Amniotic epithelial cell (primary cell): ENCODE measurements around the gene NCBP2L.

Experiments
- DNase-seq: peaks from one replicate; pipeline ENCODE4 v3.0.0-alpha.2; 2010; ENCODE audit warnings: low read depth

Gene NCBP2L

DNA sequence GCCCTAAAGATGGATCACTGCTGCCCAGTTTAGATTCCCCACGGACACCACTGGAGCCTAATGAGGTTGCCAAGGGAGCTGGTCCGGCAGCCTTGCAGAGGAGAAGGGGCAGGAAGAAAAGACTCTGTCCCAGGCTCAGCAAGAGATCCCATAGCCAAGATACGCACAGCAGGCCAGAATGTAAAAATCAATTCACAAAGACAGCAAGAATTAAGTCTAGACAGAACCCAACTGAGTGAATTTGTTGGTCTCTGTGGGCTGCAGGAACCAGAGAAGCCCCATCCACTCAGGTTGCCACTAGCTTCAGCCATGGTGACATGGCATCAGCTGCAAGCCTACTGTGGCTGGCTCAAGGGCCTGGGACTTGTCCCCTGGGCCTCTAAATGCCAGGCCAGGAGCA, 24.8 kb upstream of the NCBP2L start:
- no peak for DNase-seq

DNA sequence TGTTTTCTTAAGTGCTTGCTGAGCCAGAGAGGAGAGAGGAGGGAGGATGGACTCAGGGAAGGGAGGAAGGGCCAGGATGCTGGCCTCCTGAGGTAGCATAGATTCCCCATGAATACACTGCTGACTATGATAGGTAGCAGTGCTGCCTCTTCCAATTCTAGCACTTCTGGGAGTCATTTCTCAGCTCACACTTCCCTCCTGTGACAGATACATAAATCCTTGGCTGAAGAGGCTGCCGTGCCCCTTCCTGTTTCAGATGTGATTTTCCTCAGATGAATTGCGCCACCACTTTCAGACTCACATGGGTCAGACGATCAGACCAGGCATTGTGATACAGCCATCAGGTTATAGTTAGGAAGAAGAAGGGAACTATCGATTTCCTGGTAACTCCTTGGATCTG, 24.3 kb upstream of the NCBP2L start:
- DNase-seq = peak; percentile 58

DNA sequence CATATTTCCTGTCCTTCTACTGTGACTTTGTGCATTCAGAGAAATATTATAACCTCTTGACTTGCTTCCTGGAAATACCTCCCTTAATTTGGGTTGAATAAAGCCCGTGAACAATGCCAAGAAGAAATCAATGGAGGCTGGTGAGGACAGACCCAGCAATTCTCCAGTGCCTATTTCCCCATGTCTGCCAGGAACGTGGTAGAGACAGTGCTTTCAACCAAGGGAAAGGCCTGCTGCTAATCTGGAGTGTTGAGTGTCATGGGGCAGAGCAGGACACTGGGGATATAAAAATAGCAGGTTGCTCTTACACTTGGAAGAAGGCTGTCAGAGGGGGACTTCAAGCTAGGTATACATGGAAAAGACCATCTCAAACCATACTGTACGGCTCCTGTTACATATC, 21.8 kb upstream of the NCBP2L start:
- no peak for DNase-seq

DNA sequence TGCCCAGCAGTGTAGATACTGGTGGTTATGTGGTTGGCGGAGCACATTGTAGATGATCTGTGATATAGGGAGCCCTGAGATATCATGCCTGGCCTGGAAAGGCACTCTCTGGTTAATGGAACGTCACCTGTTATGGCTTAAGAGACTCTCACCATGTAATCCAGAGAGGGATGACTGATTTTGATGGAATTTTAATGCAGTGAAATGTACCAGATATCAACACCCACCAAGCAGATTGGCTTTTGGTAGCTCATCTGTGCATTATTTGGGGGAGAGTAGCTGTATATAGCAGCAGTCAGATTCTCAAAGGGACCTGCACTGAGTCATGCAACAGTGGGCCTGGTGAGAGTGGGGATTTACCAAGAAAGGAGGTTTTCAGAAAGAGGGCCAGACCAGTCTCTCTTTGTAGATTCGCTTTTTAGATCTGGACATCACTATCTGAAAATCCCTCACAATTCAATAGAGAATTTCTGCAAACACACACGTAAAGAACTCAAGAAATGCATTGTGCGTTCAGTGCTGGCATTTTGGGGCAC, 19.2 kb upstream of the NCBP2L start:
- no peak for DNase-seq

DNA sequence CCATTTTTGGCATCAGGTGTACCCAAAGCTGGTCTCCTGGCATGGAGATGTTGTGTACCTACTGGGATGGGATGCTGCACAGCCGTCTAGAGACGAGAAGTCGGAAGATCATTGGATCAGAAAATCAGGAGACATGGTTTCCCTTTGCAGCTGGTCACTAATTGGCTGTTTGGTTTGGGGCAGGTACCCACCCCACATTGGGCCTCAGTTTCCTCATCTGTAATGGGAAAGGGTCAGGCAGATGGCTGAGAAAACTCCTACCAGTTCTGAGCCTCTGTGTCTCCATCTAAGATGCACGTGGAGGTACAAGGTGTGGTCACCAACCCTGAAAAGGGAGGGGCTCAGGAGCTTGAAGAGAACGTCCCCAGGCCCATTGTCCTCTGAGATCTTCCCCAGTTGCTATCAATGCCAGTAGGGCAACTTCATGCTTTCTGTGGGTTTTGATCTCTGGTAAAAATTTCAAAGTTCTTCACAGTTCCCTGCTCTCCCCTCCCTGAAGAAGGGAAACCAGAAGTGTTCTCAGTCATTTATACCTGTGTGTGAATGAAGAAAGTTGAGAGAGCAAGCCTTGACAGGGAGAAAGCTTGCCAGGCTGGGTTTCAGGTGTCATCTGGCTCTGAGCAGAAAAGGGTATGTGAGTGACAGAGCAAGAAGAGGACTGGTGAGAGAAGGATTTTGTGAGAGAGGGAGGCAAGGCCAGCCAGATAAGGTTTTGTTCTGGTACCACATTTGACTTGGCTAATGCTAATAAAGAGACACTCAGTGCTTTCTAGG, 17.0 kb upstream of the NCBP2L start:
- DNase-seq = no peak

DNA sequence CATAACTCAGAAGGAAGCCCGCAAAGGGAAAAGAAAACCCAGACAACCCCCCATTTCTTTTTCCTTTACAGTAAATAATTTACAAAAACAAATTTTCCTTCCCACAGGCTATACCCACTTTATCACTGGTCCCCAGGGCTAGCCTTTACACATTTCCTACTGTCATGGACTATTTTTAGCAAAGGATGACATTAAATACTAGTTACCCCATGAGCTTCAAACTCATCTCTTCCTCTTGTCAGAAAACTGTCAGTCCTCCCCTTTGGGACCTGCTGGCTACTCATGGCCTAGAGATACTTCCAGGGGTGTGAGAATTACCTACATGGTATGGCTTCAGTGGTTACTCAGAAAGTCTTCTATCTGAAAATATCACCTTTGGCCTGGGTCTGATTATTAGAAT, 13.9 kb upstream of the NCBP2L start:
- no peak for DNase-seq

DNA sequence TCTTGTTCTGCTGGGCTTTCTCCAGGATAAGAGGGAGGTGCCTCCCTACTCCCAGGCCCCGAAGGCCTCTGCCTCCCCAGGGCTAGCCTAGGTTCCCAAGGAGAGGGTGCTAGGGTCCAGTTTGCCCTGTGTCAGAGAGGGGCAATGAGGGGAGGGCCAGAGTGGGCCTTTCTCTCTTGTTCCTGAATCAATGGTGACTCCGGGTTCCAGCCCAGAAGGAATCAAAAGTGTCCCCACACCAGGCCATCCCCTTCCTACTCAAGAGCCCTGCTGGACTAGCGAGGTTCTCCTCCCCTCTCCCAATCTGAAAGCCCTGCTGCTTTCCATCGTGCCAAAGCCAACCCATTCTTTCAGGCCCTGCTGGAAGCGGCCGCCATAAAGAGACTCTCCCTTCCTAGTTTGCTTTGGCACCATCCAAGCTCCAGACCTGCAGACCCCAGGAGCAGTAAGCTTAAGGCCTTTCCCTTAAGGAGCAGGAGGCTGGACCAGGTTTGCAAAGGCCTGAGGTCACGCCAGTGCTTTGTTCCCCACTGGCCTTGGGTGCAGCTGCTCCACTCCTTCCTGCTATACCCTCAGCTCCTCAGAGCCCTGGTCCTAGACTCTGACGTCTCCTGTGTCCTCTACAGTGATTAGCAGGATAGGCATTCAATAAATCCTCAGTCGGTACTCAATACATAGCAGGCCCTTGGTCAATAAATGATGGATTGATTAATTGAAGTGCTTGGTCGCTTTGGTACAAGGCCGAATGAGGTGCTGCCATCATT, 12.5 kb upstream of the NCBP2L start:
- no peak for DNase-seq

DNA sequence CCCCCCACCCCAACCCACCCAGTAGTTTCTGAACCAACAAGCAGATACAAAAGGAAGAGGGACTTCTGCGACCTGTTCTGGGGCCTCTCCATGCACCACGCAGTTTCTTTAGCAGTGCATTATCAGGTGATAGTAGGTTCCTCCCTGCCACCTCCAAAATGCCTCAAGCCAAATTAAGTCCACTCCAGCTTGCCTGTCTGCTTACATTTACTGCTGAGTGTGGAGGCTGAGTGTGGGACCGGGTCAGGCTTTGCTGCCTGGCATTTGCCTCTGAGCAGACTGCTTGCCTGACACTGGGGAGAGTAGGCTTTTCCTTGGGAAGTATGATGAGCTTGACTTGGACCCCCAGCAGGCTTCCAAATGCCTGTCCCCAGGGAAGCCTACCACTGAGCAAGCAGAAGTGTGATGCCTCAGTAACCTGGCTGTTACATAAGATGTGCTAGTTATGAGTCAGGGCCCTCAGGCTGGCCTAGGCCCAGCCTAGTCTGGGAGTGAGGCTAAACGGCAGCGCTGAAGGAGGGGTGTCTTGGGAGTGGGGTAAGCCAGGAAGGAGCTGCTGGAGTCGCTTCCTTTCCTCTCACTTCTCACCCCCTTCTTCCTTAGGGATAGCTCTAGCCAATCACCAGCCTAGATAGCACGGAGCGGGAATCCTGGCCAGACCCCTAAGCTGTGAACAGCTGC, 10.9 kb upstream of the NCBP2L start:
- peak; percentile 37 for DNase-seq

DNA sequence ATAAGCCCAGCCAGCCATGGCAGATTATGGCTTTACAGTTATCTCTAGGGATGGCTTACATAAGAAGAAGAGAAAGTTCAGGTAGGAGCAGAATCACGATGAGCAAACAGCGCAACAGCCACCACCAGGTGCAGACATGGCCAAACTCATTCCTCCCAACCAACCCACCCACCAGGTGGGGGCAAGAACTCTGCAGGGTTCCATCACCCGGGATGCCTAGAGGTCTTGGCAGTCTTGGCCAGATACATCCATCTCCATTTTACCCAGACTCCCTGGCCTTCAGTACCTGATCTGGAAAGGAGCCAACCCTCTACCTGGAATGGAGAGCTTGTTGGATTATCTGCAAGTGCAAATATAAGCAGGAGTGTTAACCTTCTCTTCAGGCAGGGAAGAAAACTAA, 9.5 kb upstream of the NCBP2L start:
- DNase-seq = no peak

DNA sequence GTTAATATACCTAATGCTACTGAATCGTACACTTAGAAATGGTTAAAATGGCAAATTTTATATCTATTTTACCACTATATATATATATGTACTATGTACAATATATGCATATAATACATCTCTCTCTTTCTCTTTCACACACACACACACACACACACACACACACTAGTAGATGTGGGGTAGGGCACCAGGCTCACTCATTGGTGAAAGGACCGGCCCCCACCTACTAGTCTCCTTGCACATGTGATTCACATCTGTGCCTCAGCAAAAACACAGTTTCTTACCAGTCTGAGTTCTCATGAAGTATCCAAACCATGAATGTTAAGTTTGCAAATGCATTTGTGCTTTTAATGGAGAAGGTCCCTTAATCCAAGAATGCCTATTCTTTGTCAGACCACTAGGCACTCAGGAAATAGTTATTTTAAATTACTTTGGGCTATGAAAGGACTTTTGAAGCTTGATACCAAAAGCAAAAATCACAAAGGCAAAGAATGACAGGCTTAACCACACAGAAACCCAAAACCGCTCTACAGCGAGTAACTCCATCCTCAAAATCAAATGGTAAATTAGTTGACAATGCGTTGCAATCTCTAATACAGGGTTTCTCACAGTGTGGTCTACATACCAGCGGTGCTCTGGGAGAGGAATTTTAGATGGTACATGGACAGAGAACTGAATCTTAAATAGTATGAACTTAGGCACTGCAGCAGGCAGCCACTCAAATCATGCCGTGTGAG, 7.8 kb upstream of the NCBP2L start:
- no peak for DNase-seq

DNA sequence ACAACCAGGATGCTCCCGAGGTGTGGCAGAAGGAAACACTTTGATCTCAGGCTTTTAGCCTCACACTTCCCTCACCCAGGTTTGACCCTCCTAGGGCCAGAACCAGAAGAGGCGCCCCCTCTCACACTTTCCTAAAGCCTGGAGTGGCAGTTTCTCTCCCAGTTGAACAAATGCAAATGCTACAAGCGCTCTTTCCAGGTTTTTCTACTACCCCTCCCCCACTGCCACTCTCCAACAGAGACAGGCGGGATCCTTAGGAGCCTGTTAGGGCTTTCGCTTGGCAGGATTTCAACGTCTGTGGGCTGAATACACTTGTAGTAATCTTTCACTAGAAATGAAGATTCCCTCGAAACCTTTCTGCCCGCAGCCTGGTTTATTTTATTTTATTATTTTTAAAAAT, 4.3 kb upstream of the NCBP2L start:
- DNase-seq = peak; percentile 18

DNA sequence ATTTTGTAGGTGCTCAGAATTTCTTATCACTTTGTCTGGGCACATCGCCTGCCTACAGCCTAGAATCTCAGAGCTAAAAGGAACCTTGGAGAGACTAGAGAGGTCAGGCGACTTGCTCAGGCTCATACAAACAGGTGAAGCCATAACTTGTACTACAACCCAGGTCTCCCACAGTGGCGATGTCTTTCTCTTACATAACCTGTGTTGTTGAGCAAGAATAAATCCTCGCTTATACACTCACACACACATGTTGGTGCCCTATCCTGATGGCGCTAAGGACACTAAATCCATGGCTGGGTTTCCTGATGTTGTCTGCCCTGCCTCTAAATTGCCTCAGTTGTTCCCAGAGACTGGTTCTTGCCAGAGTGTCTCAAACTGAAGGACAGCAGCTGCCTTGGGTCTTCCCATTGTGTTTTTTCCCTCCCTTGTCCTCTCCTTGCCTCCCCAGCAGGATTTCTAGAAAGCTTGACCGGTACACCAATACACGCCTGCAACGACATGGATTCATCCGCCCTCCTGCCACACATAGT, 3.6 kb upstream of the NCBP2L start:
- DNase-seq = no peak

DNA sequence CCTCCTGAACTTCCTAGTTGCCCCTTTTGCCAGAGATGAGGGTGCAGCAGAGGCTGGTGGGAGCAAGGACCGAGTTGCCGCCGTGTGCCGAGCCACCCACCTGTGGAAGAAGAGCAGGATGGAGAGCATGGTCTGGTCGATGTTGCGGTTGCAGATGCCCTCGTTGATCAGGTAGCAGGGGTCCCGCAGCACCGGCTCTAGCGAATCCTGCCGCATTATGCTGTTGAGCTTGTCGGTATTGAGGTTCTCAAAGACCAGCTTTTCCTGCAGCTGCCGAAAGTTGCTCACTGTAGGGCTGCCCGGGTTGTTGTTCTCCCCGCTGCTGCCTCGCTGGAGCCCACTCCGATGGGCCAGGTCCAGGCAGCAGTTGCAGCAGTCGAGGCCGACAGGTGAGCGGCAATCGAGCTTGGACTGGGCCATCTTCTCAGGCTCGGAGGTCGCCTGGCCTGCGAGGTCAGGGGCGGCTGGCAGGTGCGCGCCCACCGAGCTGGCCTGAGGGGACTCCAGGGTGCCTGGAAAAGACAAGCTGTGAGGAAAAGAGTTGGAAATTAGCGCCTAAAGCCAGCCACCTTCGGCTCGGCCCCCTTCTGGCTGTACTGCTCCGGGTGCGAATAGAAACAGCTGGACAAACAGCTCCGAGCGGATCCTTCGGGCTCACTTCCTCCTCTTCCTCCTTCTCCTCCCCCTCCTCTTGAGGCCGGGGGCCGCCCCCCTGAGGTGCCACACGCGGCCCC, 2.4 kb upstream of the NCBP2L start:
- no peak for DNase-seq

DNA sequence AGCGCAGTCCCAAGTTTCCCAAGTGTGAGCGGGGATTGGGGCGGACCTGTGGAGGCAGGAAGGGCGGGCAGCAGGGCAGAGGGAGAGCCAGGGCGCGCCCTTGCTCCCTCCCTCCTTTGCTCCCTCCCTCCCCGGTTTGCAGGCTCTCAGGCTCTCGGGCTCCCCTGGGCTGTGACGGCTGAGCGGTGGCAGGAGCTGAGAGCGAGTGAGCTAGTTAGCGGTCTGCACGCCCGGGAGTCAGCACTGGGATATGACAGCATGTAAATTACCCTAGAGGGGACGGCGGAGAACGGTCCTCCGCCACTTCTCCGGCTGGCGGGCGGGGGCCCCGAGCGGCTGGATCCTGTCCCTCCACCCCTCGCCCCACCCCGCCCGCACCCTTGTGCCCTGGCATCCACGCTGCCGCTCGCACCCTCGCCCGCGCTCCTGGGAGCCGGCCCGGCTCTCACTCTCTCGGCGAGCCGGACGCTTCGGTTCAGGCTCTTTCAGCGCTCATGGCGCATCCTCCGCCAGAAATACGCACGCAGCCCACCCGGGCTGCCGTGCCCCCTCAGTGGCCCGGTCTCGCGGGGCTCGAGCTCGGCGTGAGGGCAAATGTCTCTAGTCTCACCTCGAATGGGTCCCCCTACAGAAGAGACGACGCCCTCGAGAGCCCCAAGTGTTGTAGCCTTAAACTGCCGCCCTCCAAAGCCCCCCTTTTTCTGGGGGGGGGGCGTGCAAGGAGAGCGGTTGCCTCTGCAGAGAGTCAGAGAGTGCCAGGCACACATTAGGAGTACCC, 1.6 kb upstream of the NCBP2L start, which contains the start of gene TSC22D3:
Gene TSC22D3, minus strand, starts transcription at position 54 of the 778 bp plus-strand sequence. CDS start 368 bp downstream, outside the sequence.
- peak; percentile 70 for DNase-seq

DNA sequence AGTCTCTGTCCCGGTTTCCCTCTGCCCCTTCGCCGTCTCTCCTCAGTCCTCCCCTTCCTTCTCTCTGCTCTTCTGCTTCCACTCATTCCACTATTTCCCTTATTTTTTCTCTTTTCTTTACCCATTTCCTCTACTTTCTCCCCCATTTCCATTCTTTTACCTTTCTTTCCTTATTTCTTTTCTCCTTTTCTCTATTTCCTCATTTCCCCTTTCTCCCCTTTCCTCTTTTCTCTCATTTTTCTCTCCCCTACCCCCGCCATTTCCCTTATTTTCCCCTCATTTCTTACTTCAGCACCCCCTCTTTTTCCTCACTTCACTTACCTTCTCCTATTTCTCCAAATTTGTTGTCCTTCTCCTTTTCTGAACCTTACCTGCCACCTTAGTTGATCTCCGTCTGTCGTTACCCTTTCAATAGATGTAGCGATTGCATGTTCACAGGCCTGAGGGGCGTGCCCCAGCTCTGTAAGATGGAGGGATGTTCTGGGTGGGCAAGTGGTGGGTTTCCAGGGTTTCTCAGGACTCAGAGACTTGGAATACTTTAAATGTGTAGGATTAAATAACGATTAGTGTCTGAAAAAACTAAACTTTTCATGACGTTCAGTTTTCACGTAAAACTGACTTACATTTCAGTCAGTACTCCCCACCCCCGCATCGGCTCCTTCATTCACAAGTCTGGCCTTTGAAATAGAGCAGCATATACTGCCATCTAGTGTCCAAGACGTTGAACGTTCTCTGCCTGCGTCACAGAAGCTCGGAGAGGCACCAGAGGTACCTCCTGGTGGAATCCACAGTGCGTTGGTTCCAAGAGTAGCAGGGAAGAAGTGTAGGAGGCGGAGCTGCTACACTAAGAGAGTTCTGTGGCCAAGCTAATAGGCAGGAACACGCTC, 641 bp upstream of the NCBP2L start:
- DNase-seq = peak; percentile 90

DNA sequence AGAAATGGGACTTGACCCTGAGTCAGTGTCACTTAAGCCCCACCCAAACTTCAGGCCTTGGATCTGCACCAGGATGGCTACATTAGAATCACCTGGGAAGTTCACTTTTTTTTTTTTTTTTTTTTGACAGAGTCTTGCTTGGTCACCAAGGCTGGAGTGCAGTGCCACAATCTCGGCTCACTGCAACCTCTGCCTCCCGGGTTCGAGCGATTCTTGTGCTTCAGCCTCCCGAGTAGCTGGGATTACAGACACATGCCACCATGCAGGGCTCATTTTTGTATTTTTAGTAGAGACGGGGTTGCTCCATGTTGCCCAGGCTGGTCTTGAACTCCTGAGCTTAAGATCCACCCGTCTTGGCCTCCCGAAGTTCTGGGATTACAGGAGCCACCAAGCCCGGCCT, 3.0 kb downstream of the NCBP2L start:
- DNase-seq = no peak

DNA sequence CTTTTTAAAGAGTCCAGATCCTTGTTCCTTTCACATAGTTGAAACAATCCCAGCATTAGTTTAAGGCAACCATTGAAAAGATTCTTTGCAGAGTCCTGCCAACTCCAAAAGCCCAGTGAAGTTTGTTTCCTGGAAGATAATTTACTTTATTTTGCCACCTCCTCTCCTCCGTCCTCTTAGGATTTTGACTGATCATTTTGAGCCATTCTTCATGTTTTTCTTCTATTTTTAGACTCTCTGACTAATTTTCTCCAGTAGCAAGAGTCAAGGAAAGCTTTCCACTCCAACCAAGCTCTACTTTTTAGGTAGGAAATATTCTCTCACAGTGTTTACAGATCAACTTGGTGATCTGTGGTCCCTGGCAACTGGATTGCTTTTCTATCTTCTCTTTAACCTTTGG, 10.3 kb downstream of the NCBP2L start:
- no peak for DNase-seq

DNA sequence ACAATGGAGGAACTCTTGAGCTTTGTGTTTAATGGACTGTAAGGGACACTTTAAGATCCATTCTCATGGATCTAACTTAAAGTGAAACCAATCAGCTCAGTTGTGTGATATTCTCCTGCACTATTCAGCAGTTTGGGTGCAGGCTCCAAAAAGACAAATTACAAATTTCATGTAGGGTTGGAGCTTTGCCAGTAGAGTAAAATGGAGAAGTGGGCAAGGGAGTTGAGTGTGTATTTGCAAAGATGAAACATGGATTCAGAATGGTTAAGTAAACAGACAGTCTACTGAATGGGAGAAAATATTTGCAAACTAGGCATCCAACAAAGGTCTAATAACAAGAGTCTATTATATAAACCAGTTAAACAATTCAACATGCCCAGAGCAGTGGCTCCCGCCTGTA, 26.9 kb downstream of the NCBP2L start:
- no peak for DNase-seq

DNA sequence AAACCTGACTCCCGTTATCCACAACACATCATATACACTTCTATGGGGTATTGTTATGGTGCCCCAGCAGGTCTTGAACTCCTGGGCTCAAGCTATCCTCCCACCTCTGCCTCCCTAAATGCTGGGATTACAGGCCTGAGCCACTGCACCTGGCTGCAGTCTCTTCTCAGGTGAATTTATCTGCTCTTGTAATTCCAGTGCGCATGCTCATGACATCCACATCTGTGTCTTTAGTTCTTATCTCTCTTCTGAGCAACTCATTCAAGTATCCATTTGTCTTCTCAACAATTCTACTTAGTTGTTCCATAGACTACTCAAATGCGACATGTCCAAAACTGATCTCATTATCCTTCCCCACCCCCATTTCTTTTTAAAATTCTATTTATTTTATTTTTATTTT, 27.6 kb downstream of the NCBP2L start:
- no peak for DNase-seq
